H1 (cell line): Measurements from ENCODE around the gene SPACA5. TPM values are rescaled to one million over a fixed set of nuclear protein-coding genes. Genes with fewer than 3 reads are reported as not detected.
A peak's percentile ranks its signal among the peaks of the same experiment; 100 is the strongest.
"Not testable (repeated sequence)": the region's sequence is repeated elsewhere in the genome, so short reads cannot be mapped to it uniquely, and the experiment has no call there.

Experiments used
- CTCF ChIA-PET: fragments of 300-600 bp; sonication (Branson Sonifier 250); formaldehyde crosslinking; loops from one replicate; lab custom pipeline; 2021; ENCODE audit not compliant: partially characterized antibody; lab: Charles Lee
- POLR2A ChIA-PET: fragments of 300-600 bp; sonication (Branson Sonifier 250); formaldehyde crosslinking; loops from one replicate; lab custom pipeline; 2021; ENCODE audit warnings: inconsistent platforms; ENCODE audit not compliant: partially characterized antibody; lab: Charles Lee
- DNase-seq, 2 experiments: peaks; one replicate each; pipeline versions ENCODE4 v3.0.0 to v3.0.0-alpha.2; 2010 to 2022; ENCODE audit warnings: low spot score in 2 of 2, low read depth in 1 of 2, mixed read lengths in 1 of 2
- FAIRE-seq: peaks from 2 replicates; lab custom pipeline; 2011; peaks lifted over from hg19 to GRCh38; lab: Jason Lieb, UNC
- H2AFZ ChIP-seq: 2 replicates; pipeline ENCODE4 v1.8.1; 2012; ENCODE audit warnings: low read length, inconsistent platforms
- H2AK5ac ChIP-seq: 2 replicates; pipeline ENCODE4 v1.6.1; 2013; ENCODE audit warnings: low read depth, low read length
- H2BK120ac ChIP-seq: replicated peaks from 2 replicates; pipeline ENCODE3; 2013; ENCODE audit warnings: low read depth, low read length, inconsistent platforms
- H2BK12ac ChIP-seq: 2 replicates; pipeline ENCODE4 v1.6.1; 2013; ENCODE audit warnings: low read depth, low read length
- H2BK15ac ChIP-seq: 2 replicates; pipeline ENCODE4 v1.6.1; 2013; ENCODE audit warnings: low read length
- H2BK20ac ChIP-seq: 2 replicates; pipeline ENCODE4 v1.6.1; 2013; ENCODE audit warnings: low read length
- H2BK5ac ChIP-seq: 2 replicates; pipeline ENCODE4 v1.6.1; 2013; ENCODE audit warnings: low read depth, low read length
- H3K14ac ChIP-seq: 2 replicates; pipeline ENCODE4 v1.6.1; 2013; ENCODE audit warnings: inconsistent platforms; ENCODE audit not compliant: insufficient read length
- H3K18ac ChIP-seq: 2 replicates; pipeline ENCODE4 v1.6.1; 2013; ENCODE audit warnings: low read length; ENCODE audit errors: extremely low read depth
- H3K23ac ChIP-seq: 2 replicates; pipeline ENCODE4 v1.6.1; 2013; ENCODE audit warnings: inconsistent platforms; ENCODE audit not compliant: insufficient read length
- H3K23me2 ChIP-seq: 2 replicates; pipeline ENCODE4 v1.6.1; 2013; ENCODE audit warnings: low read depth, low read length
- H3K27ac ChIP-seq: 2 replicates; pipeline ENCODE4 v1.6.1; 2011; ENCODE audit warnings: low read depth, low read length, inconsistent platforms
- H3K27me3 ChIP-seq, 4 experiments: replicated peaks in 1 of 4; 1 replicate in 1 of 4; 2 replicates in 3 of 4; pipeline versions ENCODE4 v1.6.1 to v1.8.1; 2011 to 2013; ENCODE audit warnings: low read length in 3 of 4, mild to moderate bottlenecking in 3 of 4, inconsistent platforms in 2 of 4, mixed read lengths in 2 of 4, moderate library complexity in 1 of 4; ENCODE audit not compliant: control insufficient read depth in 3 of 4, insufficient read depth in 3 of 4; ENCODE audit errors: extremely low read depth in 1 of 4
- H3K36me3 ChIP-seq, 4 experiments: 2 replicates each; pipeline versions ENCODE4 v1.6.1 to v1.8.1; 2011 to 2013; ENCODE audit warnings: mild to moderate bottlenecking in 4 of 4, low read length in 3 of 4, moderate library complexity in 2 of 4, control low read depth in 1 of 4, inconsistent platforms in 1 of 4; ENCODE audit not compliant: insufficient read depth in 4 of 4, control insufficient read depth in 2 of 4
- H3K4ac ChIP-seq: replicated peaks from 2 replicates; pipeline ENCODE3; 2013; ENCODE audit warnings: low read length, low read depth, mixed read lengths, inconsistent platforms; ENCODE audit not compliant: insufficient read length
- H3K4me1 ChIP-seq, 4 experiments: replicated peaks in 1 of 4; 1 replicate in 1 of 4; 2 replicates in 3 of 4; pipeline versions ENCODE4 v1.6.1 to v1.8.1; 2011 to 2013; ENCODE audit warnings: low read length in 3 of 4, inconsistent platforms in 2 of 4, mixed read lengths in 1 of 4; ENCODE audit not compliant: insufficient read depth in 4 of 4, control insufficient read depth in 3 of 4
- H3K4me2 ChIP-seq, 2 experiments: 2 replicates each; pipeline versions ENCODE4 v1.6.1 to v1.8.1; 2011 to 2013; ENCODE audit warnings: low read depth in 2 of 2, low read length in 2 of 2, control low read depth in 1 of 2, inconsistent platforms in 1 of 2, mild to moderate bottlenecking in 1 of 2; ENCODE audit not compliant: insufficient read depth in 1 of 2
- H3K4me3 ChIP-seq, 4 experiments: fragments of 200-600, 300-600 bp in 1 of 4; sonication (generic), shearing (Covaris generic), sonication (Bioruptor Twin) in 1 of 4; 2 replicates each; pipeline versions ENCODE4 v1.5.1 to v1.8.1; 2011 to 2016; ENCODE audit warnings: low read length in 4 of 4, low read depth in 3 of 4, control low read depth in 2 of 4, inconsistent platforms in 2 of 4, mild to moderate bottlenecking in 2 of 4, mixed read lengths in 1 of 4, moderate library complexity in 1 of 4; ENCODE audit not compliant: insufficient read depth in 2 of 4; ENCODE audit errors: extremely low read depth in 1 of 4
- H3K56ac ChIP-seq: replicated peaks from 2 replicates; pipeline ENCODE3; 2013; ENCODE audit warnings: low read depth, mild to moderate bottlenecking, mixed read lengths, low read length, inconsistent platforms; ENCODE audit not compliant: insufficient read length
- H3K79me1 ChIP-seq: 2 replicates; pipeline ENCODE4 v1.6.1; 2013; ENCODE audit warnings: low read depth, low read length, control low read depth
- H3K79me2 ChIP-seq, 2 experiments: 2 replicates each; pipeline versions ENCODE4 v1.6.1 to v1.8.1; 2012 to 2013; ENCODE audit warnings: low read length in 2 of 2, mild to moderate bottlenecking in 2 of 2, inconsistent platforms in 1 of 2; ENCODE audit not compliant: insufficient read depth in 2 of 2, control insufficient read depth in 1 of 2
- H3K9ac ChIP-seq, 4 experiments: replicated peaks in 1 of 4; 1 replicate in 1 of 4; 2 replicates in 3 of 4; pipeline versions ENCODE4 v1.6.1 to v1.8.1; 2011 to 2013; ENCODE audit warnings: low read depth in 3 of 4, low read length in 3 of 4, control low read depth in 2 of 4, mild to moderate bottlenecking in 2 of 4, moderate library complexity in 2 of 4, inconsistent platforms in 1 of 4; ENCODE audit errors: extremely low read depth in 1 of 4
- H3K9me3 ChIP-seq, 2 experiments: 2 replicates each; pipeline versions ENCODE4 v1.6.1 to v1.8.1; 2012 to 2013; ENCODE audit warnings: mild to moderate bottlenecking in 2 of 2, moderate library complexity in 2 of 2, control low read depth in 1 of 2, inconsistent platforms in 1 of 2, low read depth in 1 of 2, low read length in 1 of 2, mixed read lengths in 1 of 2; ENCODE audit not compliant: insufficient read depth in 2 of 2
- H4K20me1 ChIP-seq, 2 experiments: replicated peaks in 1 of 2; 2 replicates each; pipeline versions ENCODE3 to v1.8.1; 2011 to 2013; ENCODE audit warnings: inconsistent platforms in 2 of 2, low read length in 2 of 2, mild to moderate bottlenecking in 1 of 2; ENCODE audit not compliant: insufficient read depth in 2 of 2, control insufficient read depth in 1 of 2
- H4K5ac ChIP-seq: 2 replicates; pipeline ENCODE4 v1.6.1; 2013; ENCODE audit warnings: low read length, low read depth, mixed read lengths, inconsistent platforms; ENCODE audit not compliant: insufficient read length
- H4K8ac ChIP-seq: 2 replicates; pipeline ENCODE4 v1.8.0; 2013; ENCODE audit warnings: mild to moderate bottlenecking, moderate library complexity, low read length, inconsistent platforms; ENCODE audit not compliant: insufficient read depth; ENCODE audit errors: extremely low read depth
- H4K91ac ChIP-seq: replicated peaks from 2 replicates; pipeline ENCODE3; 2013; ENCODE audit warnings: low read length, mixed read lengths, inconsistent platforms; ENCODE audit not compliant: insufficient read length
- WGBS, 2 experiments: shearing (Covaris generic) in 1 of 2; methylation state at CpG; one replicate each; pipeline versions ENCODE4 v1.1.6 to v1.1.7; 2013 to 2015; ENCODE audit warnings: low lambda C conversion rate in 2 of 2, mixed read lengths in 2 of 2, inconsistent platforms in 1 of 2, low coverage in 1 of 2, missing lambda C conversion rate in 1 of 2; ENCODE audit not compliant: insufficient replicate concordance in 2 of 2, insufficient coverage in 1 of 2, insufficient read length in 1 of 2; ENCODE audit errors: extremely low coverage in 1 of 2, missing lambda C conversion rate in 1 of 2; 5-methylcytosine and 5-hydroxymethylcytosine counted together
- polyA plus RNA-seq, 7 experiments: library from polyadenylated mRNA; depleted of rRNA in 3 of 7; stranded (reverse) in 5 of 7; unstranded in 2 of 7; fragments of >200 nt in 5 of 7; fragments of 200-250 nt in 2 of 7; gene quantifications; 1 replicate in 5 of 7; 2 replicates in 1 of 7; 4 replicates in 1 of 7; pipeline versions ENCODE4 v1.2.1 to v1.2.3, GENCODE V29; 2011 to 2013; ENCODE audit warnings: missing spikeins in 2 of 7, mixed read lengths in 2 of 7
- total RNA-seq: library from RNA; stranded (reverse); fragmentation: NEBNext Ultra II Directional; extraction: Animal tissue kit (Norgen Biotek cat#: 25700); gene quantifications from 2 replicates; pipeline ENCODE4 v1.2.1, GENCODE V29; 2021

The SPACA5 gene
- total and polyA plus RNA-seq, 2 of the 8 experiments (the other 6 are each of a cell fraction or from before 2014, with no cell fraction given), result 0.26 TPM; not detected in 1

DNA sequence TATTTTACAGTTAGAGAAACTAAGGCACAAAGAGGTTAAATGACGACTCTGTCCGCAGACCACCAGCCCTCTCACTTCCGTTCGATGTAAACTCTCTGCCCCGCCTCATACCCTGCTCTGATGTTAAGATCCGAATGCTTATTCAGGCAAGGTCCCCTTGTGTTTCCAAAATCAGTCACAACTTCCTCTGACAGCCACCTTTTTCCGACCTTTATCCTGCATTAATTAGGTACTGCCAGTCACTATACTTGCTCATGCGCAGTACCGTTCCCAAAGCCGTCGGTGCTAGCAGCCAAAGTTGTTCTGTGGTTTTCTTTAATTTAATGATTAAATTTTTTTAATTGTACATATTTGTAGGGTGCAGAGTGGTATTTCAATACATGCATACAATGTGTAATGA lies 13.7 kb downstream of the SPACA5 start:
- H2BK20ac ChIP-seq, H3K79me2 ChIP-seq, H4K8ac ChIP-seq, H3K9me3 ChIP-seq, H3K23ac ChIP-seq, H3K23me2 ChIP-seq, H2AFZ ChIP-seq, H3K79me1 ChIP-seq, H2BK5ac ChIP-seq, H2BK15ac ChIP-seq, DNase-seq, FAIRE-seq, CTCF ChIA-PET, H2BK120ac ChIP-seq, H4K91ac ChIP-seq, H3K56ac ChIP-seq, H4K5ac ChIP-seq, H4K20me1 ChIP-seq, H3K18ac ChIP-seq, H3K36me3 ChIP-seq, H2AK5ac ChIP-seq, H3K14ac ChIP-seq, H3K4ac ChIP-seq, H3K27ac ChIP-seq, H3K27me3 ChIP-seq, H3K4me1 ChIP-seq, H3K9ac ChIP-seq, H2BK12ac ChIP-seq: not testable (repeated sequence)
- WGBS, 2 experiments, result 89% methylated on average over 7 of the region's 11 CpGs; no CpG with 5 or more reads in 1 of the 2 experiments
- Histone ChIP-seq H3K4me2 (peak overlapping the region; percentile 73 to 84; a peak in 2 of 4 replicates), H3K4me3 (peak overlapping the region in 1 of 4 experiments; percentile 90; a peak in 1 of 8 replicates)
- POLR2A ChIA-PET, result interaction anchor here (1.4 kb wide), 1 partner anchor 205 kb away, joined by 3 read pairs; no protein-coding TSS in a partner anchor
